ENCODE results near the gene STARD13.

The STARD13 gene

DNA sequence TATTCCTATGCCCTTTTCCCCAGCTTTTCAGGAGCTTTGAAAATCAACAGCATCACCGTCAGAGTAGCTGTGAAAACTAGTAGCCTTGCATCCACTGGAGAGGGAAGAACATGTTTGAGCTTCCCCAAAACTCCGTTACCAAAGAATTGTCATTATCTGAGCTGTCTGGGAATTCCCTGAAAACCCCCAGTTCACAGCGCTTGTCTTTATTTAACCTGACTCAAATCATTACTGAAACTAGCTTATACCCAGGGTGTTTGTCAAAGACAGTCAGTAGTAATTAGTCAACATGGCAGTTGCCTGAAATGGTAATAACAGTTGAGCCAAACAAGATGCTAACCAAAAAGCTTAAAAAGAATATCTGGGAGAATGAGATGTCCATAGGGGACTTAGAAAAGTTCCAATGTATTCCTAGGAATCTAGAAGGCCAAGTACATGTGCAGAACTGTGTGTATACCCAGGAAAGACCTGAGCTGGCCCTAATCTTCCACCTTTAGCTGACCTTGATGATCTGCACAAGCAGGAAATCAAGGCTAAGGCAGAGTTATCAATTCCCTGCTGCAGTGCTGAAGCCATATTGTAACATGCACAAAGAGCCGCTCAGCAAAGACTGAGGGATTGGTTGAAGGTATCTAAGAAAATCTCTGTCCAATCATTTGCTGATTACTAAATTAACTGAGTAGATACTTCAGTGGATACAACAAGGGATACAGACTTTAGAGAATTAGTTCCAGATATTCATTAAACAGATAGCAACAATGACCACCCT lies 138.5 kb downstream of the STARD13 start:
- no peaks in the 10 kb centered on the region for H3K27me3 ChIP-seq (ENCODE audit: insufficient read depth, poor library complexity, severe bottlenecking)
- H3K27ac ChIP-seq (replicated peaks) = no peak overlapping the region
- TF ChIP-seq, protein P1, sequence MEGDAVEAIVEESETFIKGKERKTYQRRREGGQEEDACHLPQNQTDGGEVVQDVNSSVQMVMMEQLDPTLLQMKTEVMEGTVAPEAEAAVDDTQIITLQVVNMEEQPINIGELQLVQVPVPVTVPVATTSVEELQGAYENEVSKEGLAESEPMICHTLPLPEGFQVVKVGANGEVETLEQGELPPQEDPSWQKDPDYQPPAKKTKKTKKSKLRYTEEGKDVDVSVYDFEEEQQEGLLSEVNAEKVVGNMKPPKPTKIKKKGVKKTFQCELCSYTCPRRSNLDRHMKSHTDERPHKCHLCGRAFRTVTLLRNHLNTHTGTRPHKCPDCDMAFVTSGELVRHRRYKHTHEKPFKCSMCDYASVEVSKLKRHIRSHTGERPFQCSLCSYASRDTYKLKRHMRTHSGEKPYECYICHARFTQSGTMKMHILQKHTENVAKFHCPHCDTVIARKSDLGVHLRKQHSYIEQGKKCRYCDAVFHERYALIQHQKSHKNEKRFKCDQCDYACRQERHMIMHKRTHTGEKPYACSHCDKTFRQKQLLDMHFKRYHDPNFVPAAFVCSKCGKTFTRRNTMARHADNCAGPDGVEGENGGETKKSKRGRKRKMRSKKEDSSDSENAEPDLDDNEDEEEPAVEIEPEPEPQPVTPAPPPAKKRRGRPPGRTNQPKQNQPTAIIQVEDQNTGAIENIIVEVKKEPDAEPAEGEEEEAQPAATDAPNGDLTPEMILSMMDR (IDR thresholded peaks at IDR 0.05; ENCODE audit: insufficient read depth, low read length) = no peak
- TF ChIP-seq POLR2AphosphoS5 (IDR thresholded peaks at IDR 0.05; ENCODE audit: low read depth) = no peak
- TF ChIP-seq, protein P2, sequence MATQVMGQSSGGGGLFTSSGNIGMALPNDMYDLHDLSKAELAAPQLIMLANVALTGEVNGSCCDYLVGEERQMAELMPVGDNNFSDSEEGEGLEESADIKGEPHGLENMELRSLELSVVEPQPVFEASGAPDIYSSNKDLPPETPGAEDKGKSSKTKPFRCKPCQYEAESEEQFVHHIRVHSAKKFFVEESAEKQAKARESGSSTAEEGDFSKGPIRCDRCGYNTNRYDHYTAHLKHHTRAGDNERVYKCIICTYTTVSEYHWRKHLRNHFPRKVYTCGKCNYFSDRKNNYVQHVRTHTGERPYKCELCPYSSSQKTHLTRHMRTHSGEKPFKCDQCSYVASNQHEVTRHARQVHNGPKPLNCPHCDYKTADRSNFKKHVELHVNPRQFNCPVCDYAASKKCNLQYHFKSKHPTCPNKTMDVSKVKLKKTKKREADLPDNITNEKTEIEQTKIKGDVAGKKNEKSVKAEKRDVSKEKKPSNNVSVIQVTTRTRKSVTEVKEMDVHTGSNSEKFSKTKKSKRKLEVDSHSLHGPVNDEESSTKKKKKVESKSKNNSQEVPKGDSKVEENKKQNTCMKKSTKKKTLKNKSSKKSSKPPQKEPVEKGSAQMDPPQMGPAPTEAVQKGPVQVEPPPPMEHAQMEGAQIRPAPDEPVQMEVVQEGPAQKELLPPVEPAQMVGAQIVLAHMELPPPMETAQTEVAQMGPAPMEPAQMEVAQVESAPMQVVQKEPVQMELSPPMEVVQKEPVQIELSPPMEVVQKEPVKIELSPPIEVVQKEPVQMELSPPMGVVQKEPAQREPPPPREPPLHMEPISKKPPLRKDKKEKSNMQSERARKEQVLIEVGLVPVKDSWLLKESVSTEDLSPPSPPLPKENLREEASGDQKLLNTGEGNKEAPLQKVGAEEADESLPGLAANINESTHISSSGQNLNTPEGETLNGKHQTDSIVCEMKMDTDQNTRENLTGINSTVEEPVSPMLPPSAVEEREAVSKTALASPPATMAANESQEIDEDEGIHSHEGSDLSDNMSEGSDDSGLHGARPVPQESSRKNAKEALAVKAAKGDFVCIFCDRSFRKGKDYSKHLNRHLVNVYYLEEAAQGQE (IDR thresholded peaks at IDR 0.05; ENCODE audit: insufficient replicate concordance, low read depth) = no peak
- no peak for DNase-seq (ENCODE audit: low read depth in 1 of 2, low spot score in 1 of 2)
- H3K4me3 ChIP-seq (replicated peaks; ENCODE audit: insufficient read depth, low read length) = no peak overlapping the region

DNA sequence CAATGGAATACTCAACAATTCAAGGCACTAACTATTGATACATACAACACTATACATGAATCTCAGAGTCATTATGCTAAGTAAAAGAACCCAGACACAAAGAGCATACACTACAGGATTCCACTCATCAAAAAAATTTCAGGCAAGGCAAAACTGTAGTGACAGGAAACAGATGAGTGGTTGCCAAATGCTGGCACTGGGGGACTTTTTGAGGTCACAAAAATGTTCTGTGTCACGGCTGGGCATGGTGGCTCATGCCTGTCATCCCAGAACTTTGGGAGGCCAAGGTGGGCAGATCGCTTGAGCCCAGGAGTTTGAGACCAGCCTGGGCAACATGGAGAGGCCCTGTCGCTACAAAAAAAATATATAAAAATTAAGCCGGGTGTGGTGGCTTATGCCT lies 139.9 kb downstream of the STARD13 start:
- no peak overlapping the region for H3K4me3 ChIP-seq (replicated peaks; ENCODE audit: insufficient read depth, low read length)
- H3K27ac ChIP-seq (replicated peaks) = no peak overlapping the region
- no peak for DNase-seq (ENCODE audit: low read depth in 1 of 2, low spot score in 1 of 2)
- H3K27me3 ChIP-seq (ENCODE audit: insufficient read depth, poor library complexity, severe bottlenecking) = no peaks in the 10 kb centered on the region
- TF ChIP-seq GABPA (IDR thresholded peaks at IDR 0.05; ENCODE audit: low read depth) (no peak), SPI1 (IDR thresholded peaks at IDR 0.05; ENCODE audit: borderline replicate concordance, low read depth) (no peak), POLR2AphosphoS5 (IDR thresholded peaks at IDR 0.05; ENCODE audit: low read depth) (no peak)
- TF ChIP-seq, protein P2 (IDR thresholded peaks at IDR 0.05; ENCODE audit: insufficient replicate concordance, low read depth) = no peak
- TF ChIP-seq, protein P1 (IDR thresholded peaks at IDR 0.05; ENCODE audit: insufficient read depth, low read length) = no peak

DNA sequence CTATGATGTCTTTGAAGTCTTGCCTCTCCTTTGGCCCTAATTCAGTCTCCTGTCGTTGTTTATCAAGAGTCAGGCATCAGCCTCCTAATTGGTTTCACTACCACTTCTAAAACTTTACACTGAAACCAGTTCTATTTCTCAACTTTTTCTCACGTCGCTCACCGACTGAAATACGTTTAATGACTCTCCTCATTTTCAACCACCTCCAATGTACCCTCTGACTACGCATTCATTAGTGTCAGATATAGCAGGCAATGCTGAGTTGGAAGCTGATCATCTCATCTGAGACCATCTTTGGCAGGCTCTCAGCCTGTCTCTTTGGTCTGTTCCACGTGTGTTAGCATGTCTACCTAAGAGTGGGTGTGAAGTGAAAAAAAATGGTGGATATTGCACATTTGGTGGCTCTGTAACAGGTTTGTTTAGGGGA lies 141.2 kb downstream of the STARD13 start:
- H3K4me3 ChIP-seq (replicated peaks; ENCODE audit: insufficient read depth, low read length) = no peak overlapping the region
- H3K27ac ChIP-seq (replicated peaks) = no peak overlapping the region
- H3K27me3 ChIP-seq (ENCODE audit: insufficient read depth, poor library complexity, severe bottlenecking) = no peaks in the 10 kb centered on the region
- no peak for DNase-seq (ENCODE audit: low read depth in 1 of 2, low spot score in 1 of 2)
- no peak for TF ChIP-seq SPI1 (IDR thresholded peaks at IDR 0.05; ENCODE audit: borderline replicate concordance, low read depth)
- TF ChIP-seq, protein P2 (IDR thresholded peaks at IDR 0.05; ENCODE audit: insufficient replicate concordance, low read depth) = no peak
- TF ChIP-seq POLR2AphosphoS5 (IDR thresholded peaks at IDR 0.05; ENCODE audit: low read depth) = no peak
- TF ChIP-seq, protein P1 (IDR thresholded peaks at IDR 0.05; ENCODE audit: insufficient read depth, low read length) = no peak
- no peak for TF ChIP-seq GABPA (IDR thresholded peaks at IDR 0.05; ENCODE audit: low read depth)
